Panc1 (cell line): Measurements from ENCODE around the gene ZNF862. TPM values are rescaled to one million over a fixed set of nuclear protein-coding genes. Genes with fewer than 3 reads are reported as not detected.

Experiments
- ATAC-seq: fragments of 200-7000 bp; cut with Tn5 transposase; 2 replicates; pipeline ENCODE4 v1.9.1; 2020; ENCODE audit warnings: mild to moderate bottlenecking, moderate library complexity
- BruUV-seq: library from RNA; stranded (reverse); fragments of 400-500 nt; replicated peaks from 2 replicates; lab custom pipeline; 2021; lab: Mats Ljungman, UMichigan
- CTCF ChIA-PET: fragments of 300-600 bp; sonication (Branson Sonifier 250); formaldehyde crosslinking; loops from one replicate; lab custom pipeline; 2022; ENCODE audit warnings: antibody characterized with exemption; lab: Charles Lee
- POLR2A ChIA-PET: fragments of 300-600 bp; sonication (Branson Sonifier 250); formaldehyde crosslinking; loops from one replicate; lab custom pipeline; 2022; ENCODE audit warnings: antibody characterized with exemption; lab: Charles Lee
- DNase-seq: peaks from one replicate; pipeline ENCODE4 v3.0.0-alpha.2; 2010; ENCODE audit warnings: low read depth, low spot score
- H3K27ac ChIP-seq: 2 replicates; pipeline ENCODE4 v1.5.1; 2011; ENCODE audit warnings: mild to moderate bottlenecking, low read length, inconsistent platforms
- H3K27me3 ChIP-seq: fragments of 200-500 bp; sonication (Bioruptor generic); 2 replicates; pipeline ENCODE4 v1.6.0; 2014; ENCODE audit warnings: low read length, inconsistent platforms; ENCODE audit not compliant: control insufficient read depth, insufficient read depth
- H3K36me3 ChIP-seq: fragments of 200-500 bp; sonication (Bioruptor generic); 2 replicates; pipeline ENCODE4 v1.5.1; 2014; ENCODE audit warnings: inconsistent platforms, mild to moderate bottlenecking, low read length, moderate library complexity; ENCODE audit not compliant: control insufficient read depth, insufficient read depth
- H3K4me1 ChIP-seq: 2 replicates; pipeline ENCODE4 v1.5.1; 2011; ENCODE audit warnings: inconsistent platforms, mild to moderate bottlenecking, low read length, moderate library complexity; ENCODE audit not compliant: control insufficient read depth, insufficient read depth
- H3K4me3 ChIP-seq, 2 experiments: 2 replicates each; pipeline ENCODE4 v1.5.1; 2011 to 2012; ENCODE audit warnings: low read depth in 2 of 2, low read length in 2 of 2, mild to moderate bottlenecking in 2 of 2, inconsistent platforms in 1 of 2, moderate library complexity in 1 of 2
- H3K9me3 ChIP-seq: fragments of 200-500 bp; sonication (Bioruptor generic); 2 replicates; pipeline ENCODE4 v1.5.1; 2014; ENCODE audit warnings: low read depth, mild to moderate bottlenecking, inconsistent platforms, low read length, moderate library complexity; ENCODE audit not compliant: control insufficient read depth, insufficient read depth
- POLR2AphosphoS5 ChIP-seq: IDR thresholded peaks from 2 replicates; pipeline ENCODE4 v1.6.1; 2012; ENCODE audit warnings: mild to moderate bottlenecking, low read depth, low read length, moderate library complexity
- SIN3A ChIP-seq: IDR thresholded peaks from 2 replicates; pipeline ENCODE4 v1.6.1; 2012; ENCODE audit warnings: low read depth, mild to moderate bottlenecking, low read length, moderate library complexity, borderline replicate concordance; ENCODE audit not compliant: insufficient read depth
- TCF7L2 ChIP-seq: IDR thresholded peaks from 2 replicates; pipeline ENCODE4 v1.6.1; 2011; ENCODE audit warnings: mild to moderate bottlenecking, low read depth, low read length, inconsistent platforms
- in situ Hi-C: cut with HindIII; loops from 2 replicates; pipeline ENCODE4 v1.10.0; 2016; ENCODE audit warnings: low sequenced_read_pairs, low pct_unique_long_range_greater_than_20kb
- intact Hi-C: fragments of 100-400 bp; cut with micrococcal nuclease; formaldehyde crosslinking; loops from one replicate; pipeline ENCODE4 v1.10.0; 2022; ENCODE audit not compliant: unreplicated experiment
- total RNA-seq: library from RNA; stranded (reverse); gene quantifications from one replicate; pipeline ENCODE4 v1.2.1, GENCODE V29; 2021; ENCODE audit not compliant: unreplicated experiment
- TF ChIP-seq, protein P1 (sequence below): fragments of 450-650 bp; IDR thresholded peaks from 2 replicates; pipeline ENCODE4 v1.5.1; 2017; ENCODE audit warnings: mild to moderate bottlenecking
- TF ChIP-seq, protein P2 (sequence below), 2 experiments: IDR thresholded peaks; 2 replicates each; pipeline ENCODE4 v1.6.1; 2011 to 2012; ENCODE audit warnings: low read depth in 2 of 2, control low read depth in 1 of 2, low read length in 1 of 2, mild to moderate bottlenecking in 1 of 2, moderate library complexity in 1 of 2; ENCODE audit not compliant: insufficient read depth in 1 of 2

ZNF862 gene
- total RNA-seq, 1 experiment from 2014 or later: 6.8 TPM

DNA sequence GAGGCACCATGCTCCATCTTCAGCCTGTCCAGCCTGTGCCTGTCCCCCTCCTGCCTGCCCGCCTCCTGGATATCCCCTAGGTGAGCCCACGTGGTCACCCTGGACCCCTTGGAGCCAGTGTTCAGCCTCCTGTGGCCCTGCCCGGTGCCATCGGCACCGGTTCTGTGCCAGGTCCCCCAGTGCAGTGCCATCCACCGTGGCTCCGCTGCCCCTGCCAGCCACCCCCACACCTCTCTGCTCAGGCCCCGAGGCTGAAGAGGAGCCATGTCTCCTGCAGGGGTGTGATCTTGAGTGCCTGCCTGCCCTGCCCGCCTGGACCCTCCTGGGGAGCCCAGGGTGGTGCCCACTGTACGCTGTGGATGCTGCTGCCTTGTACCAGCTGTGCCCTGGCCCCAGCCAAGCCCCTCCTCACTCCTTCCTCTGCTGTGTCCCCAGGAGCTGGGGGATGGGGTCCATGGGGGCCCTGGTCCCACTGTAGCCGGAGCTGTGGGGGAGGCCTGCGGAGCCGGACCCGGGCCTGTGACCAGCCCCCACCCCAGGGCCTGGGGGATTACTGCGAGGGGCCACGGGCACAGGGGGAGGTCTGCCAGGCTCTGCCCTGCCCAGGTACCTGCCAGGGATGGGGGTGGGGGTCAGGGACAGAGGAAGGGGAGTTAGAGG is 26.2 kb upstream of the ZNF862 start:
- H3K27ac ChIP-seq: no peak overlapping the region
- TF ChIP-seq, protein P1, sequence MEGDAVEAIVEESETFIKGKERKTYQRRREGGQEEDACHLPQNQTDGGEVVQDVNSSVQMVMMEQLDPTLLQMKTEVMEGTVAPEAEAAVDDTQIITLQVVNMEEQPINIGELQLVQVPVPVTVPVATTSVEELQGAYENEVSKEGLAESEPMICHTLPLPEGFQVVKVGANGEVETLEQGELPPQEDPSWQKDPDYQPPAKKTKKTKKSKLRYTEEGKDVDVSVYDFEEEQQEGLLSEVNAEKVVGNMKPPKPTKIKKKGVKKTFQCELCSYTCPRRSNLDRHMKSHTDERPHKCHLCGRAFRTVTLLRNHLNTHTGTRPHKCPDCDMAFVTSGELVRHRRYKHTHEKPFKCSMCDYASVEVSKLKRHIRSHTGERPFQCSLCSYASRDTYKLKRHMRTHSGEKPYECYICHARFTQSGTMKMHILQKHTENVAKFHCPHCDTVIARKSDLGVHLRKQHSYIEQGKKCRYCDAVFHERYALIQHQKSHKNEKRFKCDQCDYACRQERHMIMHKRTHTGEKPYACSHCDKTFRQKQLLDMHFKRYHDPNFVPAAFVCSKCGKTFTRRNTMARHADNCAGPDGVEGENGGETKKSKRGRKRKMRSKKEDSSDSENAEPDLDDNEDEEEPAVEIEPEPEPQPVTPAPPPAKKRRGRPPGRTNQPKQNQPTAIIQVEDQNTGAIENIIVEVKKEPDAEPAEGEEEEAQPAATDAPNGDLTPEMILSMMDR: no peak
- no peak for TF ChIP-seq POLR2AphosphoS5
- TF ChIP-seq, protein P2, sequence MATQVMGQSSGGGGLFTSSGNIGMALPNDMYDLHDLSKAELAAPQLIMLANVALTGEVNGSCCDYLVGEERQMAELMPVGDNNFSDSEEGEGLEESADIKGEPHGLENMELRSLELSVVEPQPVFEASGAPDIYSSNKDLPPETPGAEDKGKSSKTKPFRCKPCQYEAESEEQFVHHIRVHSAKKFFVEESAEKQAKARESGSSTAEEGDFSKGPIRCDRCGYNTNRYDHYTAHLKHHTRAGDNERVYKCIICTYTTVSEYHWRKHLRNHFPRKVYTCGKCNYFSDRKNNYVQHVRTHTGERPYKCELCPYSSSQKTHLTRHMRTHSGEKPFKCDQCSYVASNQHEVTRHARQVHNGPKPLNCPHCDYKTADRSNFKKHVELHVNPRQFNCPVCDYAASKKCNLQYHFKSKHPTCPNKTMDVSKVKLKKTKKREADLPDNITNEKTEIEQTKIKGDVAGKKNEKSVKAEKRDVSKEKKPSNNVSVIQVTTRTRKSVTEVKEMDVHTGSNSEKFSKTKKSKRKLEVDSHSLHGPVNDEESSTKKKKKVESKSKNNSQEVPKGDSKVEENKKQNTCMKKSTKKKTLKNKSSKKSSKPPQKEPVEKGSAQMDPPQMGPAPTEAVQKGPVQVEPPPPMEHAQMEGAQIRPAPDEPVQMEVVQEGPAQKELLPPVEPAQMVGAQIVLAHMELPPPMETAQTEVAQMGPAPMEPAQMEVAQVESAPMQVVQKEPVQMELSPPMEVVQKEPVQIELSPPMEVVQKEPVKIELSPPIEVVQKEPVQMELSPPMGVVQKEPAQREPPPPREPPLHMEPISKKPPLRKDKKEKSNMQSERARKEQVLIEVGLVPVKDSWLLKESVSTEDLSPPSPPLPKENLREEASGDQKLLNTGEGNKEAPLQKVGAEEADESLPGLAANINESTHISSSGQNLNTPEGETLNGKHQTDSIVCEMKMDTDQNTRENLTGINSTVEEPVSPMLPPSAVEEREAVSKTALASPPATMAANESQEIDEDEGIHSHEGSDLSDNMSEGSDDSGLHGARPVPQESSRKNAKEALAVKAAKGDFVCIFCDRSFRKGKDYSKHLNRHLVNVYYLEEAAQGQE (IDR thresholded peaks at IDR 0.05; ENCODE audit: insufficient read depth in 1 of 2, low read depth in 2 of 2, low read length in 1 of 2): no peak
- TF ChIP-seq SIN3A: no peak
- TF ChIP-seq TCF7L2: no peak
- ChIA-PET POLR2A (no interaction called here), CTCF (no interaction called here)
- DNase-seq (no peak), ATAC-seq (no peak)
- intact Hi-C loops (no loop called here), in situ Hi-C loops (no loop called here)
- no peak overlapping the region for H3K4me3 ChIP-seq
- BruUV-seq: no TSS peak
- no peaks in the 10 kb centered on the region for H3K27me3 ChIP-seq
- no peaks in the 10 kb centered on the region; the same call in 1 of the 2 replicates for H3K4me1 ChIP-seq
- no peaks in the 10 kb centered on the region for H3K36me3 ChIP-seq
- H3K9me3 ChIP-seq: no peaks in the 10 kb centered on the region

DNA sequence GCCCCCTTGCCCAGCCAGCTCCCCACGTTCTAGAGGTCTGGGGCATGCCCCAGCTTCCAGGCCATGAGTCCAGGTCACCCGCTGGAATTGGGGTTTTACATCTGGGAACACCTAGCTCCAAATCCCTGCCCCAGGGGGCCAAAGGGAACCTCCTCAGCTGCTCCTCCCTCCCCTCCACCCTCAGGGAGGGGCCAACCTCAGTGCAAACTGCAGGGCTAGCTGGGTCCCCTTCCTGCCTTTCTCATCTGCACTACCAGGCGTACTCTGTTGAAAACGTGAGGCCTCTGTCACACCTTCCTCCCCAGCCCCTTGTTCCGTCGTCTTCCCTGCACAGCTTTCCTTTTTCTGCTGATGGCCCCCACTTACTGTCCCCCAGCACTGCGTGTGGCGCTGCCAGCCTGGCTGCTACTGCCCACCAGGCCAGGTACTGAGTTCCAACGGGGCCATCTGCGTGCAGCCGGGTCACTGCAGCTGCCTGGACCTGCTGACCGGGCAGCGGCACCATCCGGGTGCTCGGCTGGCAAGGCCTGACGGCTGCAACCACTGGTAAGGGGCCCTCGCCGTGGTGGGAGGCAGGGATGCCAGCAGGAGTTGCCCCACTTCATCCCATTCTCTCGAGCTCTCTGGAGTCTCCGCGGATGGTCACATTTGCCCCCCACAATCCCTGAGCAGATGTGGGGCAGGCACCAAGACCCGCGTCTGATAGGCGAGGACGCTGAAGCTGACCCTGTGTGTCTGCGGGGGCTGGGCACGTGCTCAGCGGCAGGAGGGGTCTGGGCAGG is 24.7 kb upstream of the ZNF862 start:
- Histone ChIP-seq H3K36me3 (no peaks in the 10 kb centered on the region), H3K27ac (no peak overlapping the region), H3K9me3 (no peaks in the 10 kb centered on the region), H3K4me1 (no peaks in the 10 kb centered on the region; the same call in 1 of the 2 replicates), H3K27me3 (no peaks in the 10 kb centered on the region), H3K4me3 (no peak overlapping the region)
- ChIA-PET POLR2A (no interaction called here), CTCF (interaction anchor here (0.8 kb wide), 1 partner anchor 23 kb away, joined by 3 read pairs; no protein-coding TSS in a partner anchor)
- ATAC-seq: no peak; the same call in 1 of the 2 replicates
- DNase-seq: no peak
- no peak for TF ChIP-seq TCF7L2
- no peak for TF ChIP-seq POLR2AphosphoS5
- TF ChIP-seq, protein P1: no peak
- TF ChIP-seq, protein P2 (IDR thresholded peaks at IDR 0.05; ENCODE audit: insufficient read depth in 1 of 2, low read depth in 2 of 2, low read length in 1 of 2): no peak
- TF ChIP-seq SIN3A: no peak
- in situ Hi-C loops (no loop called here), intact Hi-C loops (no loop called here)
- BruUV-seq: no TSS peak
